Measurements from ENCODE around the gene FTSJ3. TPM values are rescaled to one million over a fixed set of nuclear protein-coding genes. Genes with fewer than 3 reads are reported as not detected.

FTSJ3 gene
- total and polyA plus RNA-seq, 2 of the 13 experiments (the other 11 are each of a cell fraction or from before 2014, with no cell fraction given): 26.0 to 64.2 TPM

- TF ChIP-seq E2F2 (CRISPR knock-in tag; IDR thresholded peaks at IDR 0.05; ENCODE audit: borderline replicate concordance) (no peak), ARNT (IDR thresholded peaks at IDR 0.05) (no peak), REPIN1 (CRISPR knock-in tag; IDR thresholded peaks at IDR 0.05; ENCODE audit: borderline replicate concordance, low read depth) (peak; percentile 99), SMARCE1 (IDR thresholded peaks at IDR 0.05; ENCODE audit: borderline replicate concordance) (no peak), NFE2 (CRISPR knock-in tag; IDR thresholded peaks at IDR 0.05) (no peak), ZNF556 (CRISPR knock-in tag; IDR thresholded peaks at IDR 0.05; ENCODE audit: borderline replicate concordance) (peak; percentile 89; the same call in 1 of the 2 replicates), GATAD1 (CRISPR knock-in tag; IDR thresholded peaks at IDR 0.05) (peak; percentile 87), SETDB1 (CRISPR knock-in tag; IDR thresholded peaks at IDR 0.05; ENCODE audit: borderline replicate concordance) (no peak), ZNF577 (CRISPR knock-in tag; IDR thresholded peaks at IDR 0.05; ENCODE audit: borderline replicate concordance, low read depth) (no peak), MNT (IDR thresholded peaks at IDR 0.05) (no peak), LRRFIP1 (CRISPR knock-in tag; conservative IDR thresholded peaks at IDR 0.05) (peak; percentile 83; the same call in 1 of the 2 replicates), POLR2A (IDR thresholded peaks at IDR 0.05; ENCODE audit: insufficient read depth in 1 of 2, low read depth in 2 of 2, low read length in 2 of 2) (peak; percentile 54 to 81), HMGXB4 (CRISPR knock-in tag; IDR thresholded peaks at IDR 0.05; ENCODE audit: borderline replicate concordance in 1 of 2, low read depth in 1 of 2) (peak; percentile 92 to 93), ZNF282 (IDR thresholded peaks at IDR 0.05; ENCODE audit: partially characterized antibody) (no peak), ZBTB2 (CRISPR knock-in tag; IDR thresholded peaks at IDR 0.05; ENCODE audit: low read depth) (peak; percentile 98), ATRX (CRISPR knock-in tag; IDR thresholded peaks at IDR 0.05; ENCODE audit: borderline replicate concordance) (no peak), PHF5A (CRISPR knock-in tag; IDR thresholded peaks at IDR 0.05; ENCODE audit: low read depth, unreplicated experiment) (peak; percentile 99), PBX2 (CRISPR knock-in tag; IDR thresholded peaks at IDR 0.05) (no peak), ZNF615 (CRISPR knock-in tag; IDR thresholded peaks at IDR 0.05; ENCODE audit: borderline replicate concordance) (no peak)
Measured at GRCh38 chr17:63842540-63843386, 15.3 kb upstream of the FTSJ3 start, which contains the start of gene SMARCD2 (continued).

All from HepG2 (cell line).